Neural crest cell (in vitro differentiated cells): ENCODE measurements around the gene GALNT3. TPM values are rescaled to one million over a fixed set of nuclear protein-coding genes. Genes with fewer than 3 reads are reported as not detected.

Experiments
- DNase-seq: peaks from one replicate; pipeline ENCODE4 v3.0.0; 2021; ENCODE audit warnings: low read depth, mixed read lengths, low spot score
- H3K27ac Mint-ChIP-seq: one replicate; pipeline ENCODE4 v1.8.0; 2021; ENCODE audit warnings: mild to moderate bottlenecking, mixed read lengths; ENCODE audit not compliant: unreplicated experiment
- H3K27me3 Mint-ChIP-seq: 2 replicates; pipeline ENCODE4 v1.8.0; 2021; ENCODE audit warnings: low read depth, mild to moderate bottlenecking, mixed read lengths
- H3K36me3 Mint-ChIP-seq: 2 replicates; pipeline ENCODE4 v1.8.0; 2021; ENCODE audit warnings: low read depth, mild to moderate bottlenecking, mixed read lengths
- H3K4me1 Mint-ChIP-seq: 2 replicates; pipeline ENCODE4 v1.8.0; 2021; ENCODE audit warnings: mixed read lengths
- H3K4me3 Mint-ChIP-seq: one replicate; pipeline ENCODE4 v1.8.0; 2021; ENCODE audit warnings: mild to moderate bottlenecking, mixed read lengths
- H3K9me3 Mint-ChIP-seq: 2 replicates; pipeline ENCODE4 v1.8.0; 2021; ENCODE audit warnings: mixed read lengths
- CTCF ChIP-seq: fragments of 200-600 bp; sonication (generic); conservative IDR thresholded peaks from 2 replicates; pipeline ENCODE4 v1.5.0; 2021; ENCODE audit warnings: antibody characterized with exemption, mild to moderate bottlenecking
- total RNA-seq: library from RNA; stranded (reverse); gene quantifications from 2 replicates; pipeline ENCODE4 v1.2.1, GENCODE V29; 2021

Gene GALNT3
- total RNA-seq, 1 donor from 2014 or later = 3.1 TPM

DNA sequence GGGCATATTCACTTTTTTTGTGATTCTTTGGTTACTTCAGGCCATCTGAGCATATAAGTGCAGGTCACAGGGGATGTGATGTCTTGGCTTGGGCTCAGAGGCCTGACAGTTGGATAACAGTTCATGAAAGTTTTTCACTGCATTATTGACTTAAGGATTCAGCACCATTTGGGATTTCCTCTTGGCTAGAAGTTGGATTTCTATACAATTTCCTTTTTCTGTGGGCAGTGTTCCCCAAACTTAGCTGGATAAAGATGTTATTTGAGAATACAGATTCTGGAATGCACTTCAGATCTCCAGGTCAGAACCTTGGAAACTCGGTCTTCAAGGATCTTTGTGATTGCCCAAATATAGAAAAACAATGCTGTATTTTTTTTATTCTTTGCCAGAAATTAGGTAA lies 78.0 kb downstream of the GALNT3 start:
- Mint-ChIP-seq H3K9me3 (peaks cover 3% of the 10 kb centered on the region), H3K4me1 (no peaks in the 10 kb centered on the region), H3K4me3 (no peak overlapping the region), H3K27ac (no peak overlapping the region), H3K27me3 (no peaks in the 10 kb centered on the region), H3K36me3 (no peaks in the 10 kb centered on the region)
- TF ChIP-seq CTCF = no peak
- no peak for DNase-seq

DNA sequence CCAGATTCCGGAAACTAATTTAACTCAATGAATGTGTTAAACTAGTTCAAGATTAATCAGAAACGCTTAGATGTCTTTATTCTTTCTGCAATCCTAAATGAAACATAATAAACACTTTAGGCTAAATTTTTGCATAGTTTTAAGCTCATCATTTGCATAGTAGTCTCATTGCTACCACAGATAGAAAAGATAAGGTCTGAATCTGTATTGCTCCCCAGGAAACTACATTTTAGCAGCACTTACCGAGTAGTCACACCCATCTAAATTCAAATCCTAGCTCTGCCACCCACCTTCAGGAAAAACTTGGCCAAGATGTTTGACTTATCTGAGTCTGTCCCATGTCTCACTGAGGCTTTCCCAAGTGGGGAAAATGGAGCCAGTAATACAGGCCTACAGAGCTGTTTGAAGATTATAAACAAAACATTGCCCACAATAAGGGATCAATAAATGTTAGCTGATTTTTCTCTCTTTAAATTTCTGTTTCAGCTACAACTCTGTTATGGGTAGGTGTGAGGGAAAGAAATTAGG lies 87.0 kb downstream of the GALNT3 start:
- Mint-ChIP-seq H3K4me3 (no peak overlapping the region), H3K4me1 (no peaks in the 10 kb centered on the region), H3K9me3 (peaks cover 4% of the 10 kb centered on the region), H3K36me3 (no peaks in the 10 kb centered on the region), H3K27ac (no peak overlapping the region), H3K27me3 (no peaks in the 10 kb centered on the region)
- no peak for TF ChIP-seq CTCF
- DNase-seq = no peak

DNA sequence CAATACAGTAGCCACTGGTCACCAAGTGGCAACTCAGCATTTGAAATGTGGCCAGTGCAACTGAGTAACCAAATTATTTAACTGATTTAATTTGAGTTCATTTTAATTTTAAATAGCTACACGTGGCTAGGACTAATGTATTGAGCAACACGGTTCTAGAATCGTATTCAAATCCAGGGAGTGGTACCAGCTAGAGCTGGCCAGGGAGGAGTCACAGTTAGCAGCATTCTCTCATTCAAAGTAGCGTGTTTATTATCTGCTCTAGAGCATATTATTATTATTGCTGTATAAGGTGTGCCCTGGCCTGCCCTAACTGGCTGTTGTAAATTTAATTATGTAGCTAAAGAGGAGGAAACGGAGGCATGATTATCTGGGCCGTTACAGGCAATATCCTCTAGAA lies 92.9 kb downstream of the GALNT3 start:
- Mint-ChIP-seq H3K27me3 (no peaks in the 10 kb centered on the region), H3K36me3 (peaks cover under 1% of the 10 kb centered on the region), H3K9me3 (no peaks in the 10 kb centered on the region), H3K4me3 (no peak overlapping the region), H3K27ac (no peak overlapping the region), H3K4me1 (peaks cover 29% of the 10 kb centered on the region)
- no peak for TF ChIP-seq CTCF
- no peak for DNase-seq

GRCh38 chr2:165700531-165700930 lies 93.5 kb downstream of the GALNT3 start:
- no peaks in the 10 kb centered on the region for H3K27me3 Mint-ChIP-seq
- H3K27ac Mint-ChIP-seq = no peak overlapping the region

DNA sequence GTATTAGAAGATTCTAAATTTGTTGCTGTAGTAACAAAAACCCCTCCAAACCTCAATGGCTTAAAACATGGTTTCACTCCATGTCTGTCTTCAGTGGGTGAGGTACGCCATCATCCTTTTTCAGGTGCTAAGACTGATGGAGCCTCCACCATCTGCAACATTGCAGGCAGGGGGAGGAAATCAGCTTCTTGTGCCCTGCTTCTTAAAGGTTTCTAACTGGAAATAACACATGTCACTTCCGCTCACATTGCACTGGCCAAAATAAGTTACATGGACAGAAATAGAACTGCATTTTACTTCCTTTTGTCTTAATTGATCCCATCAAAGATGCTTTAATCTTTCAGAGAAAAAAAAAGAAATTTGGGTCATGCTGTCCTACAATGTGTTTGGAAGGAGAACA lies 94.1 kb downstream of the GALNT3 start:
- Mint-ChIP-seq H3K4me3 (no peak overlapping the region), H3K36me3 (peaks cover 2% of the 10 kb centered on the region), H3K9me3 (no peaks in the 10 kb centered on the region), H3K27ac (no peak overlapping the region), H3K27me3 (no peaks in the 10 kb centered on the region), H3K4me1 (peaks cover 29% of the 10 kb centered on the region)
- DNase-seq = no peak
- no peak for TF ChIP-seq CTCF

More at GRCh38 chr2:165700531-165700930, 93.5 kb downstream of the GALNT3 start:
- no peak for TF ChIP-seq CTCF
- no peak for DNase-seq
- H3K36me3 Mint-ChIP-seq = peaks cover 2% of the 10 kb centered on the region
- H3K4me3 Mint-ChIP-seq = no peak overlapping the region
- peaks cover 29% of the 10 kb centered on the region for H3K4me1 Mint-ChIP-seq
- no peaks in the 10 kb centered on the region for H3K9me3 Mint-ChIP-seq
